HG03280 (cell line): ENCODE results near the gene CNOT11.
"Not testable (repeated sequence)": the region's sequence is repeated elsewhere in the genome, so short reads cannot be mapped to it uniquely, and the experiment has no call there.

Source experiments
- ATAC-seq: cut with Tn5 transposase; IDR thresholded peaks from one replicate; pipeline ENCODE4 v1.9.1; 2021; ENCODE audit warnings: mild to moderate bottlenecking, moderate library complexity; ENCODE audit not compliant: unreplicated experiment

Gene CNOT11

DNA sequence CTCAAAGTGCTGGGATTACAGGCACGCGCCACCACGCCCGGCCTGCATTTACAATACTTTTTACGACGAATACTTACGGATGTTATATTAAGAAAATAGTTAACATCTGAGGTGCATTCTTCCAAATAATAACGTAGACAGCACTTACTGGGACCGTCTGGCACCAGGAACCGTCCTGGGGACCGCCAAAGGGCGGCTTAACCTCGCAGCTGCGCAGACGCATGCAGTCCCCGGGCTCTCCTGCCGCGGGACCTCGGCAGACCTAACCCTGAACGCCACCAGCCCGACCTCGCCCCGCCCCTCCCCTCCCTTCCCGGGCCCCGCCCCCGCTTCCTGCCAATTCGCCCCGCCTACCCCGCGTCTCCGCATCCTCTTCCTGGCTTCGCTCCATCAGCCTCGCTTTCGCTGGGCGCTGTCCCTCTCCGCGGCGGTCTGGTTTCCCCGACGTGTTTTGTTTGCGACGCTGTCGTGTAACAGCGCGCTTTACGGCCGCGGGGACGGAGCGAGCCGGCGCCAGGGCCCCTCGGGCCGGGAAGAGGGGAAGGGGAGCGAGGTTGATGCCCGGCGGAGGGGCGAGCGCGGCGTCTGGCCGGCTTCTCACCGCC lies at the start of gene CNOT11:
TSS of gene CNOT11 (plus strand) at position 479 of the 605 bp plus-strand sequence. CDS start at position 558, 79 bp downstream.
- ATAC-seq = peak; percentile 87

DNA sequence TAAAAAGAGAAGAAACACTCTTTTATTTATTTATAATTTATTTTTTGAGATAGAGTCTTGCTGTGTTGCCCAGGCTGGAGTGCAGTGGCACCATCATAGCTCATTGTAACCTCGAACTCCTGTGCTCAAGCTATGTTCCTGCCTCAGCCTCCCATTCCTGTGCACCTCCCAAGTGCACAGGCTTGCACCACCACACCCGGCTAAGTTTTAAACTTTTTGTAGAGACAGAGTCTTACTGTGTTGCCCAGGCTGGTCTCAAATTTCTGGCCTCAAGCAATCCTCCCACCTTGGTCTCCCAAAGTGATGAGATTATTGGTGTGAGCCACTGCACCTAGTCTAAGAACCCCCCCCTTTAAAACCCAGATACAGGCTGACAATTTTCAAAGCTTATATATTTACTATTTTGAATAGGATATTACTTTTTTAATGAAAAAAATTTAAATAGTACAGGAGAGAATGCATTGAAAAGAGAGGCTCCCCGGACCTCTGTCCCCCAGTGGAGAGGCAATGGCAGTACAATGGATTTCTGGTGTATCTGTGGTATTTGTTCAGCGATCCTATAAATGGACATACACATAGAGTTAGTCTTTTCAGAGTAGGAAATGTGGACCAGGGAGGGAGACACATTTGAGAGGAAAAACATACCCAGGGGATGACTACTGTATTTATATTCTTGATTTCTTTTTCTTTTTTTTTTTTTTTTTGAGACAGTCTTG lies 48.1 kb upstream of the CNOT11 start:
- no peak for ATAC-seq

DNA sequence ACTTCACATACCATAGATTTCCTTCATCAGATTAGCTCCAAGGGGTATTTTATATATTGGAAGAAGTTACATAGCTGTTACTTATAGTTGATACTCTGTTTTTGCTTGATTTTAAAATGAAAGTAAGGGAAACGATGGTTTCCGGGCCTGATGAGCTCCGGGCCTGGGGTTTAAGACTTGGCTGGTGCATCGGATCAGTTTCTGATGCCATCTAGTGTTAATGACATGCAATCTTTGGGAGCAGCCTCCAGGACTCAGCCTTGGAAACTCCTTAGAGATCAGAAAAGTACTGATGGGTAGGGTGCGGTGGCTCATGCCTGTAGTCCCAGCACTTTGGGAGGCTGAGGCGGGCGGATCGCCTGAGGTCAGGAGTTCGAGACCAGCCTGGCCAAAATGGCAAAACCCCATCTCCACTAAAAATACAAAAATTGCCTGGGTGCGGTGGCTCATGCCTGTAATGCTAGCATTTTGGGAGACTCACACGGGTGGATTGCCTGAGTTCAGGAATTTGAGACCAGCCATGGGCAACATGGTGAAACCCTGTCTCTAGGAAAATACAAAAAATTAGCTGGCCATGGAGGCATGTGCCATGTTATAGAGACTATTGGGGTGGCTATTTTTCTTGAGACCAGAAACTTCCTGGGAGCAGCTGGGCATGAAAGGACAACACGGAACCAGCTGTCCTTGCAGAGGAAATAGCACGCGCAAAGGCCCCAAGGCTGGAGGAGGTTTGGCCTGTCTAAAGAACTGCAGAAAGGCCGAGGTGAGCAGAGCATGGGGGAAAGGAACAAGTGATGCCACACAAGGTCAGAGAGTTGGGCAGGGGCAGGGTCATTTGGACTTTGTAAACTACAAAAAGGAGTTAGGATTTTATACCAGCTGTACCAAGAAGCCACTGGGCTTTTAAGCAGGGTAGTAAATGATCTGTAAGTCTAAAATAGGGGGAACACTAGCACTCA lies 46.9 kb upstream of the CNOT11 start:
- no peak for ATAC-seq

- ATAC-seq = no peak
These were observed 43.9 kb upstream of the CNOT11 start for GRCh38 chr2:101208830-101209229.

DNA sequence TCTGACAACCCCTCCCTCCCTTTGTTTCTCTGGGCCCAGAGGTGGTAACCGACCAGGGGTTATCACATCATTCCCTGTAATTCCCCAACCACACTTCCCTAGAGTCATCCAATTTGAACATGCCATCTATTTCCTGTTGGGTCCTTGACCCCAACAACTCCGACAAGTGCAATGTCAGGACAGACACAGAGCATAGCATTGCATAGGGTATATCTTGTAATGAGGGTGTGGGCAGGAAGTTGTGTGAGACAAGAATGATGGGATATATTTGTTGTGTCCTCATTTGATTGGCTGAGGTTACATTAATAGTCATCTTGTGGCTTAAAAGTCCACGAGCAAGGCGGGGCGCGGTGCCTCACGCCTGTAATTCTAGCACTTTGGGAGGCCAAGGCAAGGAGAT lies 33.4 kb upstream of the CNOT11 start:
- no peak for ATAC-seq

- ATAC-seq = not testable (repeated sequence)
These were observed 32.6 kb upstream of the CNOT11 start for GRCh38 chr2:101220091-101220490.

GRCh38 chr2:101223814-101224231 lies 28.9 kb upstream of the CNOT11 start:
- peak; percentile 86 for ATAC-seq

GRCh38 chr2:101230541-101231001 lies 22.1 kb upstream of the CNOT11 start:
- no peak for ATAC-seq

- no peak for ATAC-seq
These were observed 21.4 kb upstream of the CNOT11 start for GRCh38 chr2:101231240-101231639.

GRCh38 chr2:101231937-101232730 lies 20.6 kb upstream of the CNOT11 start:
- ATAC-seq = no peak

DNA sequence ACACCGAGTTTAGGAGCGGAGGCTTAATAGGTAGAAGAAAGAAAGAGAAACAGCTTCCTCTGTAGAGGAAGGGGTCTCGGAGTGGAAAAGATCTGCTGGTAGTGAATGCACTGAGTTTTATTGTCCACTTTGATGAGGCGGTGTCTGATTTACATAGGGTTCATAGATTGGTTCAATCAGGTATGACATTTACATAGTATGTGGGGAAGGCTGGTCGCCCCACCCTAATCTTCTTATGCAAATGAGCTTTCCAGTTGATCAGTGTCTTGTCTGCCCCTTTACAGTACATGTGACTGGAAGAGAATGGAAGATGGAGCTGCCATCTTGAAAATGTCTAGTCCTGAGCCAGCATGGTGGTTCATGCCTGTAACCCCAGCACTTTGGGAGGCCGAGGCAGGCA lies 19.9 kb upstream of the CNOT11 start:
- no peak for ATAC-seq

DNA sequence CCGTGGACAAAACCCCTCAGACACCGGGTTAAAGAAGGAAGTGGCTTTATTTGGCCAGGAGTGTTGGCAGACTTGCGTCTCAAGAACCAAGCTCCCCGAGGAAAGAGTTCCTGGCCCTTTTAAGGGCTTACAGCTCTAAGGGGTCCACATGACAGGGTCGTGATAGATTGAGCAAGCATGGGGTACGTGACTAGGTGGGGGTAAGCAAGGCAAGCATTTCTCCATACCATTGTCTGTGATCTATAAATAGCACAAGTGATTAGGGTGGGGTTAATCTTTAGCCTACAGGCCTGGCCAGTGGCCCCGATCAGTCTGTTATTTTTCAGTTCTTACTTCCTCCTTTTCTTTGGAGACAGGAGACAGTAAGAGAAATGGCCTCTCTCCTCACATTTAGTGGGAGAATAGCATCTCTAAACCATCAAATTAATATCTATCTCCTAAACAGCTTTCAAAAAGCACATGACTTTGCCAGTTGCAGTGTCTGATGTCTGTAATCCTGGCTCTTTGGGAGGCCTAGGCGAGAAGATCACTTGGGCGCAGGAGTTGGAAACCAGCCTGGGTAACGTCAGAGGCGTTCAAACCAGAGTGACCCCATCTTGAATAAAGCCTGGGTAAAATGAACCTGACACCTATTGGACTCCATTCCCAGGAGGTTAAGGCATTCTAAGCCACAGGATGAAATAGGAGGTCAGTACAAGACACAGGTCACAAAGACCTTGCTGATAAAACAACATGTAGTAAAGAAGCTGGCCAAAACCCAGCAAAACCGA lies 18.3 kb upstream of the CNOT11 start:
- ATAC-seq = no peak

DNA sequence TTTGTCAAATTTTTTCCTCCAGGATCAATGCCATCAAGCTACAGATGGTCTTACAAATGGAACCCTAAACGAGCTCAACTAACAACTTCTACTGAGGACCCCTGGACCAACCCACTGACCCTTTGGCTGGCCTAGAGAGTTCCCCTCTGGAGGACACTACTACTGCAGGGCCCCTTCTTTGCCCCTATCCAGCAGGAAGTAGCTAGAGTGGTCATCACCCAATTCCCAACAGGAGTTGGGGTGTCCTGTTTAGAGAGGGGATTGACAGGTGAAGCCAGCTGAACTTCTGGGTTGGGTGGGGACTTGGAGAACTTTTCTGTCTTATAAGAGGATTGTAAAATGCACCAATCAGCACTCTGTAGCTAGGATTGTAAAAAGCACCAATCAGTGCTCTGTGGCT lies 16.7 kb upstream of the CNOT11 start:
- ATAC-seq = not testable (repeated sequence)

- not testable (repeated sequence) for ATAC-seq
These were observed 14.7 kb upstream of the CNOT11 start for GRCh38 chr2:101237944-101238343.

DNA sequence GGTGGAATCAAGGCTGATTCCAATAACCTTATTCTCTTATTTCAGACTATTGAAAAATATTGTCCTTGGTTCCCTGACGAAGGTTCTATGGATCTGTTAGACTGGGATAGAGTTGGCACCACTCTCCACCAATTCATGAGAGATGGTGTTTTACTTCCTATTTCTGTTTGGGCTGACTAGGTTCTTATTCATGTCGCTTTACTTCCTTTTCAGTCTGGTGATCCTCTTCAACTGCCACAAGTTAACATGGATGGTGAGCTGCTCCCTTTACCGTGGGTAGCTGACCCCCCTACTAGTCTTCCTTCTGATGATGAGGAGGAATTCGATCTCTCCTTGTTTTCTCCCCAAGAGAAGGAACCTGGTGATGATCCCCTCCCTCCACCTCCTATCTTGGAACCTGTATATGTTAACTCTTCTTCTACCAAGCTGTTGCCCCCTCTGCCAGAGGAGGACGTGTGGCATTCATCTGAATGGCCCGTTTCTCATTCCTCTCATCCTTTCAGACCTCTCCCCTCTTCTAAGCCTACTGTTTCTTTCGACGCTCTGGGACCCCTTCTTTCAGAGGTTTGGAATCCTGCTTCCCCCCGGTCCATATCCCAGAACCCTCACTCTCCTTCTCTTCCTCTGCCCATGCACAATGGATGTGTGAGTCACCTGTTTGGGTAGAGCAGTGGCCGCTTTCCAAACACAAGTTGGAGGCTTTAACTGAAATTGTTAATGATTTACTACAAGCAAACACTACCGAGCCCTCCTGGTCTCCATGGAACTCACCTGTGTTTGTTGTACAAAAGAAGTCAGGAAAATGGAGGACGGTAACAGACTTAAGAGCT lies 13.5 kb upstream of the CNOT11 start:
- ATAC-seq = no peak

DNA sequence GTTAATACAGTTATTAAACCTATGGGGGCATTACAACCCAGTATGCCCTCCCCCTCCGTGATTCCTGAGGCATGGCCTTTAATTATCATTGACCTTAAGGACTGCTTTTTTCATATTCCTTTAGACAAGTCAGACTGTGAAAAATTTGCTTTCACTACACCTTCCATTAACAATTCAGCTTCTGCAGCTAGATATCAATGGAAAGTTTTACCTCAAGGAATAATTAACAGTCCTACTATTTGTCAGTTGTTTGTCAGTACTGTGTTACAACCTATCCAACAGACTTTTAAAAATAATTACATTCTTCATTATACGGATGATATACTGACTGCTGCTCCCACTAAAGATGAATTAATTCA lies 12.9 kb upstream of the CNOT11 start:
- ATAC-seq = not testable (repeated sequence)

- ATAC-seq = not testable (repeated sequence)
These were observed 12.0 kb upstream of the CNOT11 start for GRCh38 chr2:101240694-101241093.

GRCh38 chr2:101241158-101241557 lies 11.5 kb upstream of the CNOT11 start:
- no peak for ATAC-seq

- not testable (repeated sequence) for ATAC-seq
These were observed 8.3 kb upstream of the CNOT11 start for GRCh38 chr2:101244373-101244772.
